ENCODE data around the gene MACF1.
"Not testable (repeated sequence)": the region's sequence is repeated elsewhere in the genome, so short reads cannot be mapped to it uniquely, and the experiment has no call there.

The MACF1 gene

GRCh38 chr1:39510570-39511186, 306.2 kb downstream of the MACF1 start:
- DNase-seq (ENCODE audit: low spot score); FAIRE-seq: not testable (repeated sequence)

- DNase-seq (ENCODE audit: low spot score); FAIRE-seq: not testable (repeated sequence)
Measured at GRCh38 chr1:39511477-39511876, 307.0 kb downstream of the MACF1 start.

GRCh38 chr1:39512234-39512847, 307.8 kb downstream of the MACF1 start:
- not testable (repeated sequence) for DNase-seq (ENCODE audit: low spot score)
- peak; percentile 23 for FAIRE-seq

GRCh38 chr1:39514710-39515124, 310.2 kb downstream of the MACF1 start:
- FAIRE-seq; DNase-seq (ENCODE audit: low spot score): not testable (repeated sequence)

- DNase-seq (ENCODE audit: low spot score) = not testable (repeated sequence)
- FAIRE-seq = peak; percentile 98
Measured at GRCh38 chr1:39515131-39516086, 310.9 kb downstream of the MACF1 start.

GRCh38 chr1:39516841-39517240, 312.3 kb downstream of the MACF1 start:
- FAIRE-seq; DNase-seq (ENCODE audit: low spot score): not testable (repeated sequence)

- DNase-seq (ENCODE audit: low spot score) = not testable (repeated sequence)
- peak; percentile 30 for FAIRE-seq
Measured at GRCh38 chr1:39517936-39518335, 313.4 kb downstream of the MACF1 start.

- DNase-seq (ENCODE audit: low spot score) = not testable (repeated sequence)
- FAIRE-seq = peak; percentile 98
Measured at GRCh38 chr1:39519376-39519775, 314.9 kb downstream of the MACF1 start.

GRCh38 chr1:39522221-39522620, 317.7 kb downstream of the MACF1 start:
- FAIRE-seq; DNase-seq (ENCODE audit: low spot score): not testable (repeated sequence)

GRCh38 chr1:39522661-39523567, 318.4 kb downstream of the MACF1 start:
- FAIRE-seq (no peak), DNase-seq (ENCODE audit: low spot score) (no peak)

- FAIRE-seq = no peak
- DNase-seq (ENCODE audit: low spot score) = no peak
Measured at GRCh38 chr1:39524171-39524570, 319.7 kb downstream of the MACF1 start.

GRCh38 chr1:39524591-39525365, 320.3 kb downstream of the MACF1 start:
- FAIRE-seq (no peak), DNase-seq (ENCODE audit: low spot score) (no peak)

- DNase-seq (ENCODE audit: low spot score) (no peak), FAIRE-seq (peak; percentile 77)
Measured at GRCh38 chr1:39525366-39526165, 321.1 kb downstream of the MACF1 start.

GRCh38 chr1:39526466-39527189, 322.1 kb downstream of the MACF1 start:
- DNase-seq (ENCODE audit: low spot score) = no peak
- no peak for FAIRE-seq

GRCh38 chr1:39527190-39527579, 322.7 kb downstream of the MACF1 start:
- FAIRE-seq = not testable (repeated sequence)

GRCh38 chr1:39528082-39528481, 323.6 kb downstream of the MACF1 start:
- no peak for FAIRE-seq

More at GRCh38 chr1:39527190-39527579, 322.7 kb downstream of the MACF1 start:
- not testable (repeated sequence) for DNase-seq (ENCODE audit: low spot score)

GRCh38 chr1:39529901-39530535, 325.5 kb downstream of the MACF1 start:
- DNase-seq (ENCODE audit: low spot score) = no peak
- no peak for FAIRE-seq

More at GRCh38 chr1:39528082-39528481, 323.6 kb downstream of the MACF1 start:
- DNase-seq (ENCODE audit: low spot score) = no peak

- DNase-seq (ENCODE audit: low spot score) (no peak), FAIRE-seq (no peak)
Measured at GRCh38 chr1:39531526-39531925, 327.0 kb downstream of the MACF1 start.

Measured in urothelium cell line (cell line).